Measurements from ENCODE around the gene KIF3B. TPM values are rescaled to one million over a fixed set of nuclear protein-coding genes. Genes with fewer than 3 reads are reported as not detected.
A peak's percentile ranks its signal among the peaks of the same experiment; 100 is the strongest.
"Not testable (repeated sequence)": the region's sequence is repeated elsewhere in the genome, so short reads cannot be mapped to it uniquely, and the experiment has no call there.

KIF3B gene
- total RNA-seq, result 11.9 TPM

GRCh38 chr20:32277361-32278198 lies at the start of gene KIF3B:
Gene KIF3B (plus strand): TSS chr20:32277651. CDS start chr20:32309778, 32,127 bp downstream.
- peak; percentile 85 for ATAC-seq

GRCh38 chr20:32227744-32228688 lies 49.4 kb upstream of the KIF3B start:
- no peak for ATAC-seq

- no peak for ATAC-seq
Measured at GRCh38 chr20:32229251-32229747, 48.2 kb upstream of the KIF3B start.

- ATAC-seq, result no peak
Measured at GRCh38 chr20:32230707-32231106, 46.7 kb upstream of the KIF3B start.

GRCh38 chr20:32231245-32231644 lies 46.2 kb upstream of the KIF3B start:
- ATAC-seq, result no peak

GRCh38 chr20:32231847-32232246 lies 45.6 kb upstream of the KIF3B start:
- ATAC-seq, result peak; percentile 35

GRCh38 chr20:32232326-32232886 lies 45.0 kb upstream of the KIF3B start:
- no peak for ATAC-seq

GRCh38 chr20:32233286-32233685 lies 44.2 kb upstream of the KIF3B start:
- no peak for ATAC-seq

- ATAC-seq, result no peak
Measured at GRCh38 chr20:32234135-32234808, 43.2 kb upstream of the KIF3B start.

GRCh38 chr20:32235331-32236047 lies 42.0 kb upstream of the KIF3B start:
- ATAC-seq, result no peak

GRCh38 chr20:32236048-32236533 lies 41.4 kb upstream of the KIF3B start:
- peak; percentile 70 for ATAC-seq

- ATAC-seq, result no peak
Measured at GRCh38 chr20:32236819-32237218, 40.6 kb upstream of the KIF3B start.

- no peak for ATAC-seq
Measured at GRCh38 chr20:32237419-32237818, 40.0 kb upstream of the KIF3B start.

- ATAC-seq, result no peak
Measured at GRCh38 chr20:32238483-32239425, 38.7 kb upstream of the KIF3B start.

- no peak for ATAC-seq
Measured at GRCh38 chr20:32240205-32240604, 37.2 kb upstream of the KIF3B start.

- no peak for ATAC-seq
Measured at GRCh38 chr20:32241807-32242206, 35.6 kb upstream of the KIF3B start.

GRCh38 chr20:32244150-32244823 lies 33.2 kb upstream of the KIF3B start:
- ATAC-seq, result no peak

GRCh38 chr20:32244959-32245358 lies 32.5 kb upstream of the KIF3B start:
- no peak for ATAC-seq

GRCh38 chr20:32246208-32246607 lies 31.2 kb upstream of the KIF3B start:
- not testable (repeated sequence) for ATAC-seq

- ATAC-seq, result no peak
Measured at GRCh38 chr20:32248043-32248442, 29.4 kb upstream of the KIF3B start.

All from esophagus mucosa (tissue), 1 donor.